GM21381 (cell line): ENCODE data around the gene PCGF3.
"Not testable (repeated sequence)": the region's sequence is repeated elsewhere in the genome, so short reads cannot be mapped to it uniquely, and the experiment has no call there.

Experiments used
- ATAC-seq: cut with Tn5 transposase; IDR thresholded peaks from one replicate; pipeline ENCODE4 v1.9.1; 2021; ENCODE audit warnings: mild to moderate bottlenecking, moderate library complexity; ENCODE audit not compliant: unreplicated experiment

PCGF3 gene

DNA sequence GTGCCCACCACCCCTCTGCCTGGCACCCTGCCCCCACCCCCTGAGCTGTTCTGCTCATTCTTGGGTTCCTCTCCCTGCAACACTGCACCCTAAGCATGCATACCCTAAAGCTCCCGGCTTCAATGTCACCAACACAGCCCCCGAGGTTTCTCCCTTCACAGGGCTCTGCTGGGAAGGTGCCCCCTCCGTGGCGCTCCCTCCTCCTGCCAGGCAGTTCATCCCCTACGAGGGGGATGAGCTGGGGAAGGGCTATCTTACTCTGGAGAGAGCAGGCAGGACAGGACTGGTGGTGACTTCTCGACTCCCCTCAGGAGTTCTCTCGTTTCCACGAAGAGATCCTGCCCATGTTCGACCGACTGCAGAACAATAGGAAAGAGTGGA lies 38.1 kb upstream of the PCGF3 start:
- ATAC-seq: no peak

- ATAC-seq: not testable (repeated sequence)
These were observed 37.4 kb upstream of the PCGF3 start for GRCh38 chr4:668219-668618.

DNA sequence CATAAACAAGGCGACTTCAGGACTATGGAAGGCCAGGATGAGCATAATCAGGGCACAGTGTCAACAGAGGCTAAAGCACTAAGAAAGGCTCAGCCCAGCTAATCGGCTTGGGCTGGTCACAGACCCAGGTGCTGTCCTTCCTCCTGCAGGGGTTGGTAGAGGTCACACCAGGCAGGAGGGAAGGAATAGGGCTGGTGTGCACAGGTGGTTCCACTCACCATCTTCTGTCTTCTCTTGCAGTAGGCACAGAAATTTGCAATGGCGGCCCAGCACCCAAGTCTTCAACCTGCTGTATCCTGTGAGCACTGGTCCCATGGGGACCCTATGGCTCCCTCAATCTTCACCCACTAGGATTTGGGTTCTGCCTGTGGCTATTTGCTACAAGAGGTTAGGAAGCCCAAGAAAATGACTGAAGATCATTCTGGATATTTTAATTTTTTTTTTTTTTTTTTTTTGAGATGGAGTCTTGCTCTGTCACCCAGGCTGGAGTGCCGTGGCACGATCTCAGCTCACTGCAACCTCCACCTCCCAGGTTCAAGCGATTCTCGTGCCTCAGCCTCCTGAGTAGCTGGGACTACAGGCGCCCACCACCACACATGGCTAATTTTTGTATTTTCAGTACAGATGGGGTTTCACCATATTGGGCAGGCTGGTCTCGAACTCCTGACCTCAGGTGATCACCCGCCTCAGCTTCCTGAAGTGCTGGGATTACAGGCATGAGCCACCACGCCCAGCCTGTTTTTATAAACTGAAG lies 35.6 kb upstream of the PCGF3 start:
- ATAC-seq: not testable (repeated sequence)

DNA sequence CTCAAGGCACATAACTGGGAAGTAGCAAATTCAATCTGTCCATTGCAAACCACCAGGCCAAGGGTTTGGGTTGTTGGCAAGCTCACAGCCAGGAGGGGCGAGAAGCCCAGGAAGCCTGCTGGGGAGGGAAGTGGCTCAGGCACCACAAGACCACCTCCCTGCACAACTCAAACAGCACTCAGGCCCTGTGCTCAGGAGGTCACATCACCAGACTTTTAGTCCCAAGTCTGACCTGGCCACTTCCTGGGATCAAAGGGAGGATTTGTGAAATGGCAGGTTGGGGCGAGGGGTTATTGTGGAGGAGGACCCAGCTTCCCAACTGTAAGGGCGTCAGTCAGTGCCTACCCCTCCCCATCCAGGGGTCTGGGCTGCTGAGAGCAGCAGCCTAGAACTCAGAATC lies 33.9 kb upstream of the PCGF3 start:
- ATAC-seq: no peak

- ATAC-seq: no peak
These were observed 32.1 kb upstream of the PCGF3 start for GRCh38 chr4:673349-674091.

GRCh38 chr4:674172-675035 lies 31.2 kb upstream of the PCGF3 start, which contains the start of the genes ATP5ME and MYL5:
ATP5ME (minus strand) TSS chr4:674276; CDS start chr4:674247, 29 bp downstream.
MYL5 (plus strand) TSS chr4:674542; CDS start chr4:678027, 3,485 bp downstream.
- ATAC-seq: peak; percentile 83

- ATAC-seq: no peak
These were observed 30.4 kb upstream of the PCGF3 start for GRCh38 chr4:675036-675882.

GRCh38 chr4:675980-676870 lies 29.4 kb upstream of the PCGF3 start:
- no peak for ATAC-seq

DNA sequence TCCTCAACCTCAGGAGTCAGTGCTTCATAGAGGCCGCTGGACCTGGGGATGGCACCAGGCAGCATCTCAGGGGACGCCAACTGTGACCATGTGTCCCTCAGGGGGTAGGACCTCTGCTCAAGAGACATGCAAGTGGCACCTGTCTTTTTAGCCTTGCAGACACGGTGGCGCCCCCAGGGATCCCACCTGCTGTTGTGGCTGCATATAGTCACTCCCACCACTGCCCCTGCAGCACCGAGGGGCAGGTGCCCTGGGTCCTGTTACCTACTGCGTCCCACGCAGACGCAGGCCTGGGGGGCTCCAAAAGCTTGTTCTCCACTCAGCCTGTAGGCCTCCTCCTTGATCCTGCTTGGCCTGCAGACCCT lies 28.8 kb upstream of the PCGF3 start:
- no peak for ATAC-seq

DNA sequence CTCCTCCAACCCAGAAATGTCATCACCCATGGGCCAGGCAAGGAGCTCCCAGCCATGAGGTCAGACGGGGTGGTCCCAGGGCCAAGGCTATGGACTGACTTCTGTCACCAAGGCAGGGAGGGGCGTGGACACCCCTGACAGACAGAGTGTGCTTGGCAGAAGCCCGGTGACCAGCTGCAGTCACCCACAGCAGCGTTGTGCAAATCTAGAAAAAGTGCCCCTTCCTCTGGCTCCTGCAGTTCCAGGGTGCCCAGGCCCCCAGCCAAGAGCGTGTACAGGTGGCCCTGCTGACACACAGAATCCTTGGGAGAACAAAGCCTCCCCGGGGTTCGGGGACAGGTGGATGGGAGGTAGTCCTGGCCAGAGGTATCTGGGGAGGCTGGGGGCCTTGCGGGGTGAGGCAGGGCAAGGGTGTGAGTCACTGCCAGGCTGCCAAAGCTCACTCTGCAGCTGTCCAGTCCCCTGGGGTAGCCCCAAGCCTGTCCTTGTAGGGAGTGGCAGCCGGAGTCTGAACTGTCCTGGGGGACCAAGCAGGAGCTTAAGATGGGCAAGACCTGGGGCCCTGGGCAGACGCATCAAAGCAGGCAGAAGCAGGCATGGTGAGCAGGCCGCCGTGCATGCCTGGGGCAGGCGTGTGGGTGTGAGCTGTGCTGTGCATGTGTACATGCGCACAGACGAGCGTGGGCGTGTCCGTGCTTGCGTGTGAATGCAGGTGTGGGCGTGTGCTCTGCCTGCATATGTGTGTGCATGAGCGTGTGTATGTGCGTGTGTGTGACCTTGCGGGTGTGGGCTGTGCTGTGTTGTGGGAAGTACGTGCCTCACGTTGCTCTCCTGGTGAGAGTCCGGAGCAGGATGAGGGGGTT lies 28.0 kb upstream of the PCGF3 start:
- no peak for ATAC-seq

DNA sequence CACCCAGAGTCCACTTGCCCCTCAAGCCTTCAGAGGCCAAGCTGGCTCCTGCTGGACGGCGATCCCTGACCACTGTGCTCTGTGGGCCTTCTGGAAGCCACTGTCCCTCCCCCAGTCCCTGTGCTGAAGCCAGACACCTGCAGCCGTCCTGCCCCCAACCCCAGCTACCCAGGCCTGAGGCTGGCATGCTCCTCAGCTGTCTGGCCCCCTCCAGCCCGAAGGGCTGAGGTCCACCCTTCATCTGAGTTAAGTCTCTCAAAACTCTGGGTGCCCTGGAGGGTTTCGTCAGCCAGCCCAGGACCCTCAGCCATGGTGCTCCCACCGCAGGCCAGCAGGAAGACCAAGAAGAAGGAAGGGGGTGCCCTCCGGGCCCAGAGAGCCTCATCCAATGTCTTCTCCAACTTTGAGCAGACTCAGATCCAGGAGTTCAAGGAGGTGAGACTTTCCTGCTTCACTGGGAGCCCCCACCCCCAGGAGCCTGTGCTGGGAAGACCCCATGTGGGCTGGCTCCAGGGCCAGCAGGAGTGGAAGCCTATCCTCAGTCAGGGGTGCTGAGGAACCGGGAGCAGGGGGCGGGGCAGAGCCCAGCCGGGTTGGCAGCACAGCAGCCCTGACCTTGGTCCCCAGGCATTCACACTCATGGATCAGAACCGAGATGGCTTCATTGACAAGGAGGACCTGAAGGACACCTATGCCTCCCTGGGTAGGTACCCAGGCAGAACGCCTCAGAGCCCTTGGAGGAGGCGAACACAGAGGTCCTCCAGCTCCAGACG lies 27.1 kb upstream of the PCGF3 start:
- ATAC-seq: no peak

DNA sequence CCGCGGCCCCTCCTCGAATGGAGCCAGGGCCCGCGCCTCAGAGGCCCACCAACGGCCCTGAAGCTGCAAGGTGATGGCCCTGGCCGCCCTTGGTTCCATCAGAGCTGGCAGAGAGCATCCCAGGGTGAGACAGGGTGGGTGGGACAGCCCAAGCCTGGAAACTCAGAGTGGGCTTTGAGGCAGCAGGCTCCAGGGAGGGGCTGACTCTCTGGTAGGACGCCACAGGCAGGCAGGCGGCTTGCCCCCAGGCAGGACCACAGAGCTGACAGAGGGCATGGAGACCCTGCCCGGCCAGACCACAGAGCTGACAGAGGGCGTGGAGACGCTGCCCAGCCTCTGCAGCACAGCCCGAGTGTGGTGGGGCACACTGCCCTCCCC lies 26.5 kb upstream of the PCGF3 start:
- no peak for ATAC-seq

DNA sequence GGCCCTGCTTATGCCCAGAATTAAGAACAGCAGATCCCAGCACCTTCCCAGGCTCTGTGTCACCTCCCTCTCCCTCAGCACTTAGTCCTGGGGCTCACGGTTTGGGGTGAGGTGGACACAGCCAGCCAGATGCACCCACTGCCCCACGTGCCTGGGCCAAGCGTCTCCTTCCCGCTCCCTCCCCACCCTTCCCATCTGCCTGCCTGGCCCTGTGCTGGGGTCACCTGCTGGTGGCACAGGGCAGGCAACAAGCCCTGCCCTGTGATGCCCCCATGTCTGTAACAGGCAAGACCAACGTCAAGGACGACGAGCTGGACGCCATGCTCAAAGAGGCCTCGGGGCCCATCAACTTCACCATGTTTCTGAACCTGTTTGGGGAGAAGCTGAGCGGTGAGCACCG lies 26.0 kb upstream of the PCGF3 start:
- ATAC-seq: no peak

DNA sequence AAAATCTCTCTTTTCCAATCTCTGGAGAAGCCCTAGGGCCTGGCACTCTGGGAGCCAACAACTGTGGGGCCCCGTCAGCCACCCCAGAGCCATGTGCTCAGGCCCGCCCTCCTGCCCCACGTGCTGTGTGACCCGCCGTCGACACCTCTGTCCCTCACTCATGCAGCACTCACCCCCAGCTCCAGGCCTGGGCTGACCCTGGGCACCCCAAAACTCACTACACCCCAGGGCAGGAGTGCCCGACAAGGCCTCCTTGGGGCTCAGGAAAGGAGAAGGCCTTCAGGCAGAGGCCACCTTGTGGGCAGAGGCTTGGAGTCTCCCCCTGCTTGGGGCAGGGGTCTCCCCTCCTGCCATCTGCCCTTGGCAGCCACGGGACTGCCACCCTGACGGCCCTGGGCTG lies 25.5 kb upstream of the PCGF3 start:
- ATAC-seq: no peak

- ATAC-seq: no peak
These were observed 25.1 kb upstream of the PCGF3 start for GRCh38 chr4:680551-680927.

GRCh38 chr4:680928-681645 lies 24.5 kb upstream of the PCGF3 start:
- peak; percentile 41 for ATAC-seq

GRCh38 chr4:681736-682451 lies 23.7 kb upstream of the PCGF3 start:
- no peak for ATAC-seq
